UCSD-AML1 (cell line): ENCODE measurements around the gene SUPT3H.
"Not testable (repeated sequence)": the region's sequence is repeated elsewhere in the genome, so short reads cannot be mapped to it uniquely, and the experiment has no call there.

ENCODE experiments used
- DNase-seq: peaks from one replicate; lab custom pipeline; 2025; ENCODE audit not compliant: unreplicated experiment; lab: John Stamatoyannopoulos, UW

Gene SUPT3H

DNA sequence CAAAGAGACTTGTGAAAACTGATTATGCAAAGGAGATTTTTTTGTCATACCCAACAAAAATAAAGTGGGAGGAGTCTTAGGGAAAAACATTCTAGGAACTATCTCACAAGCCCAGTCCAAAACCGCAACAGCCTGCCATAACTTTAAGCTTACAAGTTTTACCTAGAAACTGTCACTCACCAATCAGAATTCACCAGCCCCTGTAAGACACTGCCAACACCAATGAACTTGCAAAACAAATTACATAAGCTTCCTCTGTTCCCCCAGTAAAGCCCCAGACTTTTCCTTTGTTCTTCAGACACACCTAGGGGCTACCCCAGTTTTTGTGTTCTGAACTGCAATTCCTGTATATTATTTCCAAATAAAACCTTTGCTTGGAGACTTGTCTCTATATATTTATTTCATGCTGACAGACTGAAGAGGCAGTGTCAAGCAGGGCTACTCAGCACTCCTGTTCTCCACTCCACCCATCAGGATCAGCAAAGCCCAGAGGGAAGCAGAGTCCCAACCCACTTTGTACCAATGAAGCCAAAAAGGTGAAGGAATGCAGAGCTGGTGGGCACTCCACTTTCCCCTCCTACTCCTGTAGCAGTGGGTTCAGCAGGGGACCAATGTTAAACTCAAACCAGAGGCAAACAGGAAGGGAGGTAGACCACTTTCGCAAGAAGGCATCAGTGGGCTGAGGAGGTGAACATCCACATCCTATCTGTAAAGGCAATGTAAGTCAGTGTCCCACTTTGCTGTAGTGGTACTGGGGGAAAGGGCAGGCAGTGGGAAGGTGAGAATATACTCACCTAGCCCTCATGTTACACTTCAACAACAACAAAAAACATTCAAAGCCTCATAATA, 192.1 kb downstream of the SUPT3H start:
- no peak for DNase-seq

DNA sequence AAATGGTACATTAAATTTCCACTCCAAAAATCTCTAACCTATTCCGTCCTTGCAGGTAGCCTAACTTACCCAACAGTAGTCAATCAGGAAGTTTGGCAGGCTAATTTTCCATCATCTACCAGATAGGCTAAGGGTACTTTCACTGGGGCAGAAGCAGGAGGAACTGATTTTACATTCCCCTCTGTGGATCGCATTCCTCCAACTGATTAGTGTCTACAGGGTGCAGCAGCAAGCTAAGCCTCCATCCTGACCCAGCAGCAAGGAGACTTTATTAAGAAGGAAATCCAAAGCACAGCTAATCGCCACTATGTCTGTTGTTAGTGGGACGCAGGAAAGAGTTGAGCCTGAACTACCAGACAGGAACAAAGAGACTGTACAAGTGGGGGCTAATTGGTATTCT, 192.8 kb downstream of the SUPT3H start:
- DNase-seq, result no peak

DNA sequence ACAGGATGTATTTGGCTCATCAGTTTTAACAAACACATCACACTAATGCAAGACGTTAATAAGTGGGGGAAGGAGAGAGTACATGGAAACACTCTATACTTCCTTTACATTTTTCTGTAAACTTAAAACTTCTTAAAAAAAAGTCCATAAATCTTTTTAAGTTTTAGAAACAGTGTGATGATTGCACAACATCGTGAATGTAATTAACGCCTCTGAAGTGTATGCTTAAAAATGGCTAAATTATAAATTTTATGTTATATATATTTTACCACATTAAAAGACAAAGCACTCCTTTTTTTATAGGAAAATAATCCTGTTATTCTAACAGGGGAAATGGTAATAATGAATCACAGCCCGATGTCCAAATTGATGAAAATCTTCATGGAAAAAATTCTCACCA, 193.7 kb downstream of the SUPT3H start:
- no peak for DNase-seq

DNA sequence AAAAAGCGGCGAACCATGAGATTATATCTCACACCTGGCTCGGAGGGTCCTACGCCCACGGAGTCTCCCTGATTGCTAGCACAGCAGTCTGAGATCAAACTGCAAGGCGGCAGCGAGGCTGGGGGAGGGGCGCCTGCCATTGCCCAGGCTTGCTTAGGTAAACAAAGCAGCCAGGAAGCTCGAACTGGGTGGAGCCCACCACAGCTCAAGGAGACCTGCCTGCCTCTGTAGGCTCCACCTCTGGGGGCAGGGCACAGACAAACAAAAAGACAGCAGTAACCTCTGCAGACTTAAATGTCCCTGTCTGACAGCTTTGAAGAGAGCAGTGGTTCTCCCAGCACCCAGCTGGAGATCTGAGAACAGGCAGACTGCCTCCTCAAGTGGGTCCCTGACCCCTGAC, 201.4 kb downstream of the SUPT3H start:
- not testable (repeated sequence) for DNase-seq

DNA sequence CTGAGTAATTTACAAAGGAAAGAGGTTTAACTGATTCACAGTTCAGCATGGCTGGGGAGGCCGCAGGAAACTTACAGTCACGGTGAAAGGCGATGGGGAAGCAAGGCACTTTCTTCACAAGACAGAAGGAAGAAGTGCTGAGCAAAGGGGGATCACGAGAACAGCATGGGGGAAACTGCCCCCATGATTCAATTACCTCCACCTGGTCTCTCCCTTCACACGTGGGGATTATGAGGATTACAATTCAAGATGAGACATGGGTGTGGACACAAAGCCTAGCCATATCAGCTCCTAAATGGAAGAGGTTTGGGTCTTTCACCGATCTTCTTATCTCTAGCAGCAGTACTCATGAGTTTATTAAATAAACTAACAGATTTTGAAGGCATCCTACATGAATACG, 202.5 kb downstream of the SUPT3H start:
- DNase-seq, result no peak

DNA sequence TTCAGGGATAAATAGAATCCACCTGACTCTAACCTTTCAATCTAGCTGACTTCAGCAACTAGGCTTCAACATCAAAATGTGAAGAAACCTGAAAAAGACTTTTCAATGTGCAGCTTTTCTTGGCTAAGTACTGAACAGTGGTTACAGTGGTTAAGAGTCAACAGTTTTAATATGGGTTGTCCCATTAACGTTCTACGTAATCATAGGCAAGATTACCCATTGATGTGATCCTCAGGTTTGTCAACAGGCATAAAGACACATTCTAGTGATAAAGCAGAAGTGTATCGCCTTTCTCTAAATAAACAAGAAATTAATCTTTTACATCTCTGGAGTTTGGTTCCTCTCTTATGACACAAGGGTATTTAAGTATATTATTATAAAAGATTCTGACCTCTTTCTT, 203.7 kb downstream of the SUPT3H start:
- DNase-seq, result no peak

DNA sequence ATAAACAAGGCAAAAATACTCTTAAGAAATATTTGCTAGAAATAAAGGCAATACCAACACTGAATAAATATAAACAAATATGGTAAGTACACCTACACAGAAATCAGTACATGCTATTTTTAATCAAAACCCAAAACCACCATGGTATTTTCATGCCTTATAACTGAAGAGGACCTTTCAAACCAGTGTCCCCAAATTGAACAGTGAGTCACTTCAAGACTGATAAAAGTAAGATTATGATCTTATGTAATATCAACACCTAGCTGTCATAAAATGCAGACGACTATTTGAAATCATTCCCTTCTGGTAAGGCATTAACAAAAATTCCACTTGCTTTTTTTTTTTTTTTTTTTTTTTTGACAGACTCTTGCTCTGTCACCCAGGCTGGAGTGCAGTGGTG, 206.4 kb downstream of the SUPT3H start:
- no peak for DNase-seq

DNA sequence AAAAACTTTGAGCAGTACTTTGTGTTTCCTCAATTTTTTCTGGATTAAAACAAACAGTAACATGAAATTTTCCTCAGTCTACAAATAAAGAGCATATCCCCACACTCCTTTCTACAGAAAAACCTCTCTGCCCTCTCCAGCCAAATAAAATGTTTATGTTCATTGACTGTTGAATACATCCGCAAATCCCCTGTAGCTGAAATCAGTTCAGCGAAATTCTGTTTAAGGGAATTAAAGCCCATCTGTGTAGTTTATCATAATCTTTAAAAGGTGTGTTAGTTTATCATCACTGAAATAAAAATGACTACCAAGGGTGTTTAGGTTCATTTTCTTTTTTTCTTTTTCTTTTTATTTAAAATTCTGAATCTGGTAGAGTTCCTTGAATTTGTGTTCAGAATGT, 207.4 kb downstream of the SUPT3H start:
- DNase-seq, result no peak

DNA sequence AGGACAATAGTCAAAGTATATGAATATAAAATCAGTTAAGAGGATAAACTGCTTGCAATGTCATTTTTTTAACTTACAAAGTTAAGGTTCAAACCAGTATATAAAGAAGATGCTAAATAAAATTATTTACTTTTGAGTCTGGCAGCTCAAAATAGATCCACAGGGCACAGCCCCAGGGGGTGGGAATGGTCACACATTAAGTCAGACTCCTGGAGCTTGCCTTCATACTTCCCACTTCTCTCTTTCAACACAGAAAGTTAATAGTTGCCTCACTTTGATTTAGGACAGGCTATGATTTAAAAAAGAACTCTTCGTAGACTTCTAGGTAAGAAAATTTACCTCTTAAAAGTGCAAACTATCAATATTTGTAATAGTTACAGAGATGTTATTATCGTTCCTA, 207.9 kb downstream of the SUPT3H start:
- DNase-seq, result no peak

DNA sequence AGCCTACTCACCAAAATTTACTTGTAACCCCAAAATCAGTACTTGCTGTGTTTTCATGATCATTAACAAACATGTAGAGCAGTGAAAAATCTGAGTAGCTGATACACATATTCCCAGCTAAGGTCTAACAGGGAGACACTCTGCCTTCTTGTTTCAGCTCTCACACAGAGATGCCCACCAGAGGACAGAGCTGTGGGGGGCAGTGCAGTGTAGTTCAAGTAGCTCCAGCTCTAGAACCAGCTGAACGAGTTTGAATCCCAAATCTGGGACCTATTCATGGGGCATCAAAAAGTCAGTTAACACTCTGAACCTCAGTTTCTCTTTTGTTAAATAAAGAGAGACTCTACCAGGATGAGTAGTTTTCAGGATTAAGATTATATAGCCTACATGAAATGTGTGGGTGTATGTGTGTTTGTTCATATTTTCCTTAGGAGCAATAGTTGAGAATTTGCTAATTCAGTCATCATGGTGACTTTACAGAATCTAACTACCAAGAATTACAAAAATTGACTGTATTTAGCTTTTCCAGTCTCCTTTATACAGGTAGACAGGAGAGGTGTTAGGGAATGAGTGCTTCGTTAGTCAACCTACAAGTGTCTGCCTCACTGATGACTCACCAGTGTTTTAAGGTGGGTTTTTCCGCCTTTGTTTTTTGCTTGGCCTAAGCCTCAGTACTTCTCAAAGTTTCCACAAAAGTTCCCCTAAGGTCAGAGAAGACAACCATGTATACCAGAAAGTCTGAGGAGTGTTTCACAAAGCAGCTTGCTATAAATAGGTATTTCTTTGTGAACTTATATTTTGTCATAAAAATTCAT, 213.6 kb downstream of the SUPT3H start:
- DNase-seq, result no peak

DNA sequence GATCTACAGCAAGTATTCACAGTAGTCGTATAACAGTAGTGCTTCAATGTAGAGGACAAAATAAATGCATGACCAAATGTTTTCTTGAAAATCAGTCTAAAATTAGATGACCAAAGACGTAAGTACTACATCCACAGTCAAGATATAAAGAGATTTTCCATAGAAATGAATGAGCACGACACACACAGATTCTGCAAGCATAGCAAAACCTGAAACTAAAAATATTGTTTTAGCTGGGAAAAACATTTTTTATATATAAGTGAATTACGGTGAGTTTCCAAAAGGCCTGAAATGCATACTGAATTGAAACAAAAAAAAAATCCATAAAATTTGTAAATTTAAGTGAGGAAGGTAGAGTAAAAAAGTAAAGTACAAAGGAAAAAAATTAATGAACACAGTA, 217.4 kb downstream of the SUPT3H start:
- no peak for DNase-seq

DNA sequence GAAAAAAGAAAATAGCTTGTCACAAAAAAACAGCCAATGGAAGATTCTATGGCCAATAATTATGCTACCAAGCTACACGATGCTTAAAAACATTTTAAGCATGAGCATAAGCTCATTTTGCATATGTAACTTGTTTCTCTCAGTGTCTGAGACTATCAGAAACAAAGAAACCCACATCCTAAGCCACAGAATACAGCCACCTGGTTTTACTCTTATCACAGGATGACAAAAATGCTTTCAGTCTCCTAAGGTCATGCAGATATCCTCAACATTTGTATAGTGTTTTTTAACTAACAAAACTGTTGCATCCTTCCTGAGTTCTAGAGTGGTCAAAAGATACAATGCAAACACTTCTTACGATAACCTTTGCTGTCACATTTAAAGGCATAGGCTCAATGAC, 221.7 kb downstream of the SUPT3H start:
- DNase-seq, result no peak

DNA sequence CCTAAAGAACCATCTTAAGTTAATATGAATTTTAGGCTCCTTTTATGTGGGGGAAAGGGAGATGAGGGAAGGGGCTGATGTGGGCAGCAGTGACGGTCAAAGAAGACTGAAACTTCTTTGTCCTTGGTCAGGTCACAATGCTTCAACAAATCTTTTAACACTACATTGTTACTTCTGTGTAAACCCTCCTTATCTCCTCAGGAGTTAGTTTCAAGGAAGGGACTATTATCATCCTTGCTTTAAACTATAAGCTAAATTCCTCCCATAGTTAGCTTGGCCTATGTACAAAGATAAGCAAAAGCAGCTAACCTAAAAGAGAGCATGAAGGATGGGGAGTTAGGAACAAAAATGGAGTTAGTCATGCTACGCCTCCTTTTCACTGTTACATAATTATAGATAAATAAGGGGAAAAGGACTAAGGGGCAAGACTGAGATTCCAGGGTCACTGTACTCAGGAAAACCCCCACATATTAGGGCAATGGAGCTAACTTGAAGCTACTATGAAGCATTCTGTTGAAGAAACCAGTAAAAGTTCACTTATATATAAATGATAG, 222.3 kb downstream of the SUPT3H start:
- no peak for DNase-seq

DNA sequence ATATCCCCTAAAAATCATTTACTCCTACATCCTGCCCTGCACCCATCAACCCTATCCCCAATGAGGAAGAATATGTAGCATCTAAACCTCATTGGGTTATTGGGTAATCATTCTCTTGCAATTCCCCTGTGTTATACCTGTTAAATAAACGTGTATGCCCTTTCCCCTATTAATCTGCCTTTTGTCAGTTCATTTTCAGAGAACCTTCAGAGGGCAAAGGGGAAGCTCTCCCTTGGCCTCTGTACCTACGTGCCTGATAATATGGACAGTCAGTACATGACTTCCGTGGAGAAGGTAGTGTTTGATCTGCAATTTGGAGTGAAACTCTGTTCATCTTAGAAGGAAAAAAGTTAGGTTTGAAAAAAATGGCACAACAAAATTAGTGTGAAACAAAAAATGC, 223.1 kb downstream of the SUPT3H start:
- DNase-seq, result no peak

DNA sequence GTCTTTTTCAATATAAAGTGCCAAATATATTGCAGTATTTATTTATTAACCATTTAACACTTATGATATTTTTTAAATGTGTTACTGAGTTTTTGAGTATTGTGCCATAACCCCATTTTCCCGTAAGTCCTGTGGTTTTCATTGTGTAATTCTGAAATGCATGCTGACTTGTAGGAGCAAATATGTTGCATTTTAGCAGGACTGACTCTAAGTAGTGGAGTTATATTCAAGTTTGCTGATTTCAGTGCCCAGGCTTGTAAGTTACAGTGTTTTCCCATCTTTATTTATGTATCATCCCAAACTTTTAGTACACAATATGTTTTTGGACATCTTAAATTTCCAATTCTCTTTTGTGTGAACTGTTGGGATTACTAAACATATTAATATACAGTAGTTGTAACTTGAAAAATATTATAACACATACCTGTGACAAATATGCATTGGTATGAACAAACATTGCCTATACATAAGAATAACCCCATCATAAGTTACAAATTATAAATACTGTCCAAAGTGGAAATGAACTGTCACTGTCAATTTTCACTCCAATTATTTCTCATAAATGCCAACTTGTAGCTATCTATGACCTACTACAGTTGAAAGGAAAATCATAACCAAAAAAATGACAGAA, 228.9 kb downstream of the SUPT3H start:
- DNase-seq, result no peak

DNA sequence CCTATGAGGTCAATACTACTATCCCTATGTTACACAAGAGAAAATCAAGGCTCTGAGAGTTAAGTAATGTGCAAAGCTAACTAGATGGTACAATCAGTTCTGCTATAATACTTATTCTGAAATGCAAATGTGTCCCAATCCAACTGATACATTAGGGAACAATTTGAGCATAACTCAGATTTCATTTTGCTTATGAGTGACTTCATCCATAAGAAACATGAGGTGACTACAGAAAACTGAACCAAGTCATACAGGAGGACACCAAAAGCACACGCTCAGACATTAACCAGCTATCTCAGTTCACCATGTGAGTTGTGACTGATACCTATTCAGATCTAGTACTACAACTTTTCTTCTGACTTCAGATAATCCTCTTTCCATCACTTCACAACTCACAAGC, 229.5 kb downstream of the SUPT3H start:
- no peak for DNase-seq

DNA sequence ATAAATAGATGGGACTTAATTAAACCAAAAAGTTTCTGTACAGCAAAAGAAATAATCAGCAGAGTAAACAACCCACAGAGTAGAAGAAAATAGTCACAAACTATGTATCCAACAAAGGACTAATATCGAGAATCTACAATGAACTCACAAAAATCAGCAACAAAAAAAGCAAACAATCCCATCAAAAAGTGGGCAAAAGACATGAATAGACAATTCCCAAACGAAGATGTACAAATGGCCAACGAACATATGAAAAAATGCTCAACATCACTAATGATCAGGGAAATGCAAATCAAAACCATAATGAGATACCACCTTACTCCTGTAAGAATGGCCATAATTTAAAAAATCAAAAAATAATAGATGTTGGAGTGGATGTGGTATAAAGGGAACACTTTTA, 232.1 kb downstream of the SUPT3H start:
- not testable (repeated sequence) for DNase-seq

DNA sequence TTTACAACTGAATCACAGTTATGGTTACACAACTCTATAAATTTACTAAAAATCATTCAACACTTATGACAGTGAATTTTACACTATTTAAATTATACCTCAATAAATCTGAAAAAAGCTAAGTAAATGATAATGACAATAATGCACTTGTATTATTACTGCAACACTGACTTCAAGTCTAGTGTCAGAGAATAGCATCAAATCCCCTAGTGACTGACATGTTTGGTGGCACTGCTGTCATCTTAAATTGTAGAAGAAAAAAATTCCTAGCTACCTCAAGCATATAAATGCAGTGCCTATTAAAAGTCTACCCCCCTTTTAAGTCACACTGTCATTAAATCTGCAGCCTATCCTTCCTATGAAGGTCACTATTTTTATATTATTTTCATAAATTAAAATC, 239.0 kb downstream of the SUPT3H start:
- DNase-seq, result no peak

DNA sequence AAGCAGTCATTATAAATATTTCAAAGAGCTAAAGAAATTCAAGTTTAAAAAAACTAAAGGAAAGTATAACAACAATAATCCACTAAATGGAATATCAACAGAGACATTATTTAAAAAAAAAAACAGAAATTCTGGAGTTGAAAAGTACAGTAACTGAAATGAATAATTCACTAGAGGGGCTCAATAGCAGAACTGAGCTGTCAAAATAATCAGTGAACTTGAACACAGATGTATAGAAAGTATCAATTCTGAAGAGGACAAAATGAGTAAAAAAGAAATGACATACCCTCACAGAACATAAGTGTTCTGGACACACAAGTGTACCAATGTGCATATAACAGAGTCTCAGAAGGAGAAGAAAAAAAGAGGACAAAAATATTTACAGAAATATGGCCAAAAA, 241.2 kb downstream of the SUPT3H start:
- DNase-seq, result no peak

DNA sequence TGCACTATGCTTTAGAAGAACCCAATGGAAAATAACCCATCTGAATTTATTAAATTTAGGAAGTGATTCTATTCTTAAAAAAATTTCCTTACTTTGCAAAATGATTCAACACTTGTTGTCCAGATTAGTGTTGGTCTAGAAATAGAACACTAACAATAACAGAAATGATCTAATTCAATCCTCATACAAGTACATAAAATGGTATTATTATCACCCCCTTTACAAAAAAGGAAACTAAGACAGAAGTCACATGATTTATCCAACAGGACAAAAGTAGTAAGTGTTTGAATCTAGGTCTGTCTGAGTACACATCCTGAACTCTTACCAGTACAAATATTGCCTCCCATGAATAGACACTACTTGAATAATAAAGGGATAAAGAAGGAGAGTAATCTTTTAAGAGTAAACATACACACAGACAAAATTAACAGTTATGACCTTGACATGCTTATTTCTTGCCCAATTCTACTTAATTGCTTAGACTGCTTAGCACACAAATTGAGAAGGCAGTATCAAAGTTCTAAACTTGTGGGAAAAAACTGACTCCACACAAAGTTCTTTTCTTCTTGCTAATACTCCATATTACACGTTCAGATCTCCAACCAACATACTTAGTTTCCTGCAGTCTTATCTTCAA, 245.0 kb downstream of the SUPT3H start:
- DNase-seq, result no peak

DNA sequence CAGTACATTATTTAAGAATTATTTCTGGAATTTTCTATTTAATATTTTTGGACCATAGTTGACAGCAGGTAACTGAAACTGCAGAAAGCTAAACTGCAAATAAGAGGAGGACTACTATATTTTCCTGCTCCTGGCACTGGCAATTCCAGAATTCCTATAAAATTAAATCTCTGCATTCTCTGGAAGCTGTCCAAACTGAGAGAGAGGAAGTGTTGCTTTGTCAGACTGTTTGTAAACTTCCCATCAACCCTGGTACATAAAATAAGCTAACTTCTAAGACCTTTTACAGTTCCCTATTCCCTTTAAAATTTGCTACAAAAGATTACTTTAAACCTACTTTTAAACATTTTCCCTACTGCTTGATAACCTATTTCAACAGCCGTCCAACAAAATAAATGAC, 245.7 kb downstream of the SUPT3H start:
- no peak for DNase-seq
